Stimulated activated CD4-positive, alpha-beta T cell treated with anti-CD3 and anti-CD28 coated beads, TNF-alpha, amount 100 ng/mL, for 24 hours (primary cell): Measurements from ENCODE around the gene CPED1.

ENCODE experiments used
- DNase-seq, 3 experiments: peaks; one replicate each; pipeline ENCODE4 v3.0.0-alpha.2; 2020; ENCODE audit warnings: low read depth in 3 of 3

Gene CPED1

GRCh38 chr7:120988591-120989256 lies at the start of gene CPED1:
TSS of gene CPED1 (plus strand) at chr7:120988711. CDS start at chr7:120989622, 911 bp downstream.
- DNase-seq, result peak in 1 of 3 experiments; percentile 30

- DNase-seq, result no peak
These were observed 49.2 kb upstream of the CPED1 start for GRCh38 chr7:120939345-120939744.

GRCh38 chr7:120941064-120941463 lies 47.4 kb upstream of the CPED1 start:
- no peak for DNase-seq

GRCh38 chr7:120941856-120942255 lies 46.7 kb upstream of the CPED1 start:
- no peak for DNase-seq

GRCh38 chr7:120942861-120943260 lies 45.6 kb upstream of the CPED1 start:
- DNase-seq, result no peak

GRCh38 chr7:120944826-120945562 lies 43.5 kb upstream of the CPED1 start:
- DNase-seq, result no peak

GRCh38 chr7:120947980-120948379 lies 40.5 kb upstream of the CPED1 start:
- no peak for DNase-seq

GRCh38 chr7:120949393-120949911 lies 39.1 kb upstream of the CPED1 start:
- DNase-seq, result no peak

GRCh38 chr7:120949998-120950538 lies 38.4 kb upstream of the CPED1 start:
- DNase-seq, result no peak

GRCh38 chr7:120950539-120951308 lies 37.8 kb upstream of the CPED1 start, which contains the start of gene ING3:
TSS of gene ING3 (plus strand) at chr7:120950777. CDS start at chr7:120950897, 120 bp downstream.
- DNase-seq, result peak; percentile 95 to 97 (median 95)

GRCh38 chr7:120951309-120951699 lies 37.2 kb upstream of the CPED1 start:
- DNase-seq, result no peak

GRCh38 chr7:120951826-120952225 lies 36.7 kb upstream of the CPED1 start:
- DNase-seq, result no peak

GRCh38 chr7:120955577-120956149 lies 32.8 kb upstream of the CPED1 start:
- DNase-seq, result no peak

- DNase-seq, result no peak
These were observed 28.5 kb upstream of the CPED1 start for GRCh38 chr7:120959929-120960484.

GRCh38 chr7:120960714-120961113 lies 27.8 kb upstream of the CPED1 start:
- DNase-seq, result no peak

GRCh38 chr7:120961638-120962173 lies 26.8 kb upstream of the CPED1 start:
- no peak for DNase-seq

GRCh38 chr7:120964088-120964487 lies 24.4 kb upstream of the CPED1 start:
- DNase-seq, result no peak

- no peak for DNase-seq
These were observed 21.6 kb upstream of the CPED1 start for GRCh38 chr7:120966961-120967360.

GRCh38 chr7:120973849-120974248 lies 14.7 kb upstream of the CPED1 start:
- no peak for DNase-seq

- DNase-seq, result no peak
These were observed 8.6 kb upstream of the CPED1 start for GRCh38 chr7:120979765-120980499.
